ENCODE data around the gene AHNAK2.

DNA sequence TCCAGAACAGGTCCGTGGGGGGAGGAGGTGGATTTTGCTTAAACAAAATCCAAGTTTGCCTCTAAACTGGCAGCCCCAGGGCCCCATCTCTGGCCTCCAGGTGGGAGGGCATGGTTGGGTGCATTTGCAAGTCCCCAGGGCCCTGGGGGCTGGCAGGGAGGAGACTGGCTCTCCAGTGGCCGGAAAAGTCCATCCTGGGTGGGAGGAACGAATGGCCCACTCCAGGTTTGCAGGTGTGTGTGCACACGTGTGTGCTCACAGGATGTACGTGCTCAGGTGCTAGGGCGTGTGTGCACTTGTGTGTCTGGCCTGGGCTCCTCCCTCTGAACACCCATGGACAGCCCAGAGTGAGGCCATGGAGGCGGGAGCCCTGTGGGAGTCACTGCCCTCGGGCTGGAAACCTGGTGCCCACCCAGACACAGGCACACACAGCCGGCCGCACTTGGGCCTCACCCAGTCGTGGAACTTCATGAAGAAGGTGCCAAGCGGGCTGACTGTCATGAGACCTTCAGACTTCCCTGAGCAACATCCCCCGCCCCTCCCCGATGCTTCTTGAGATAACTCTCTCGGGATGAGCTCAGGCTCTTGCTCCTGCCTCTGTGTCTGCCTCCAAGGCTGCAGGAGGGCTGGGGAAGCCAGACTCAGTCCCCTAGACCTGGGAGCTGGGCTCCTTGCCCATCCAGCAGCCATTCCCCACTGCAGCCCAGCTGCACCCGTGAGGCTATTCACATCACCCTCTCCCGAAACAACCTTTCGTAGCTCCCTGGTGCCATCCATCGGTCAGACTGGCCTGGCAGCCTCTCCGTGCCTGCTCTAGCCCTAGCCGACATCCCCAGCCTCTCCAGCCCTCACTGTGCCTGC, 9.4 kb downstream of the AHNAK2 start:
- TF ChIP-seq, protein P1, sequence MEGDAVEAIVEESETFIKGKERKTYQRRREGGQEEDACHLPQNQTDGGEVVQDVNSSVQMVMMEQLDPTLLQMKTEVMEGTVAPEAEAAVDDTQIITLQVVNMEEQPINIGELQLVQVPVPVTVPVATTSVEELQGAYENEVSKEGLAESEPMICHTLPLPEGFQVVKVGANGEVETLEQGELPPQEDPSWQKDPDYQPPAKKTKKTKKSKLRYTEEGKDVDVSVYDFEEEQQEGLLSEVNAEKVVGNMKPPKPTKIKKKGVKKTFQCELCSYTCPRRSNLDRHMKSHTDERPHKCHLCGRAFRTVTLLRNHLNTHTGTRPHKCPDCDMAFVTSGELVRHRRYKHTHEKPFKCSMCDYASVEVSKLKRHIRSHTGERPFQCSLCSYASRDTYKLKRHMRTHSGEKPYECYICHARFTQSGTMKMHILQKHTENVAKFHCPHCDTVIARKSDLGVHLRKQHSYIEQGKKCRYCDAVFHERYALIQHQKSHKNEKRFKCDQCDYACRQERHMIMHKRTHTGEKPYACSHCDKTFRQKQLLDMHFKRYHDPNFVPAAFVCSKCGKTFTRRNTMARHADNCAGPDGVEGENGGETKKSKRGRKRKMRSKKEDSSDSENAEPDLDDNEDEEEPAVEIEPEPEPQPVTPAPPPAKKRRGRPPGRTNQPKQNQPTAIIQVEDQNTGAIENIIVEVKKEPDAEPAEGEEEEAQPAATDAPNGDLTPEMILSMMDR (IDR thresholded peaks at IDR 0.05; ENCODE audit: insufficient read depth, low read length), result no peak
- TF ChIP-seq, protein P2, sequence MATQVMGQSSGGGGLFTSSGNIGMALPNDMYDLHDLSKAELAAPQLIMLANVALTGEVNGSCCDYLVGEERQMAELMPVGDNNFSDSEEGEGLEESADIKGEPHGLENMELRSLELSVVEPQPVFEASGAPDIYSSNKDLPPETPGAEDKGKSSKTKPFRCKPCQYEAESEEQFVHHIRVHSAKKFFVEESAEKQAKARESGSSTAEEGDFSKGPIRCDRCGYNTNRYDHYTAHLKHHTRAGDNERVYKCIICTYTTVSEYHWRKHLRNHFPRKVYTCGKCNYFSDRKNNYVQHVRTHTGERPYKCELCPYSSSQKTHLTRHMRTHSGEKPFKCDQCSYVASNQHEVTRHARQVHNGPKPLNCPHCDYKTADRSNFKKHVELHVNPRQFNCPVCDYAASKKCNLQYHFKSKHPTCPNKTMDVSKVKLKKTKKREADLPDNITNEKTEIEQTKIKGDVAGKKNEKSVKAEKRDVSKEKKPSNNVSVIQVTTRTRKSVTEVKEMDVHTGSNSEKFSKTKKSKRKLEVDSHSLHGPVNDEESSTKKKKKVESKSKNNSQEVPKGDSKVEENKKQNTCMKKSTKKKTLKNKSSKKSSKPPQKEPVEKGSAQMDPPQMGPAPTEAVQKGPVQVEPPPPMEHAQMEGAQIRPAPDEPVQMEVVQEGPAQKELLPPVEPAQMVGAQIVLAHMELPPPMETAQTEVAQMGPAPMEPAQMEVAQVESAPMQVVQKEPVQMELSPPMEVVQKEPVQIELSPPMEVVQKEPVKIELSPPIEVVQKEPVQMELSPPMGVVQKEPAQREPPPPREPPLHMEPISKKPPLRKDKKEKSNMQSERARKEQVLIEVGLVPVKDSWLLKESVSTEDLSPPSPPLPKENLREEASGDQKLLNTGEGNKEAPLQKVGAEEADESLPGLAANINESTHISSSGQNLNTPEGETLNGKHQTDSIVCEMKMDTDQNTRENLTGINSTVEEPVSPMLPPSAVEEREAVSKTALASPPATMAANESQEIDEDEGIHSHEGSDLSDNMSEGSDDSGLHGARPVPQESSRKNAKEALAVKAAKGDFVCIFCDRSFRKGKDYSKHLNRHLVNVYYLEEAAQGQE (IDR thresholded peaks at IDR 0.05; ENCODE audit: insufficient replicate concordance, low read depth), result no peak
- TF ChIP-seq GABPA (IDR thresholded peaks at IDR 0.05; ENCODE audit: low read depth) (no peak), POLR2AphosphoS5 (IDR thresholded peaks at IDR 0.05; ENCODE audit: low read depth) (no peak)

Data from HL-60 (cell line).